ENCODE measurements around the gene WDR7. TPM values are rescaled to one million over a fixed set of nuclear protein-coding genes. Genes with fewer than 3 reads are reported as not detected.

The WDR7 gene
- total and polyA plus RNA-seq, 4 donors = 27.9 to 126 (median 33.8) TPM

DNA sequence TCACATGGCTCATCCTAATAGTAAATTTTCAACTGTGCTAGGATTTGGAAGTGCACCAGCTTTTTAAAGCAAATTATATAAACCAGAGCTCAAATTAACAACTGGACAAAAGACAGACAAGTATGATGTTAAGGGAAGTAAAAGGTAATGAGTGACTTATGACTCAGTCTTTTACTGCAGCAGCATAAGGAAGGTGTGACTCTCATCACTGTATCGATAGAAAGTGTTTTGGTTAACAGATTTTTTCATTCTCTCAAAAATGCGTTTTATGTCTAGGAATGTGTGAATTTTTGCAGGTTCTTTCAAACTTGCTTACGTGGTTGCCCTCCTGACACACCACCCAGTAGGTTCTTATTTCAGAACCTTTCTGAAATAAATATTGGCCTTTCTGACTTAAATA, 251.5 kb downstream of the WDR7 start:
- H3K4me3 ChIP-seq (ENCODE audit: low read depth, low read length) = no peak overlapping the region
- no peaks in the 10 kb centered on the region for H3K27me3 ChIP-seq (ENCODE audit: control insufficient read depth, insufficient read depth, low read length)
- H3K36me3 ChIP-seq (ENCODE audit: control insufficient read depth, insufficient read depth, low read length) = no peaks in the 10 kb centered on the region
- H3K9me3 ChIP-seq (ENCODE audit: control insufficient read depth, insufficient read depth, low read length) = no peaks in the 10 kb centered on the region
- no peak for DNase-seq (ENCODE audit: low read depth in 4 of 6, low spot score in 6 of 6)
- no peak overlapping the region for H3K27ac ChIP-seq (ENCODE audit: low read depth, low read length)
- WGBS (ENCODE audit: insufficient coverage) = no CpG with 5 or more reads among the region's 3 CpGs
- H3K4me1 ChIP-seq (ENCODE audit: control insufficient read depth, insufficient read depth, low read length) = no peaks in the 10 kb centered on the region

DNA sequence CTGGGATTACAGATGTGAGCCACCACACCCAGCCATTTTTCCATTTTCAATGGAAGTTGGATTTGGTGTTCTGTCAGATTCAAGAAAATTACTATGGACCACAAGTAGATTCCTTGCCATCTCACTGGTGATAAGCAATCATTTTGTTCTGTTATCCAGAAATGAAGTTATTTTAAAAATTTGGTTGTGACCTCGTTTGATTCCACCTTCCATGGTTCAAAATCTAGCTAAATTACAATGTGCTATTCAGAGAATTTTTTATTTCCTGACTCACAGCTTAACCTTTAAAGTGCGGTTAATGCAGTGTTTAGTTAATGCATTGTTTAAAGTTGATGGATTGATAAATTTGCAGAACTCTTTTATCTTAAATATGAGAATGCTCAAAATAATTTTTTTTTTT, 252.5 kb downstream of the WDR7 start:
- no peak overlapping the region for H3K27ac ChIP-seq (ENCODE audit: low read depth, low read length)
- no peaks in the 10 kb centered on the region for H3K27me3 ChIP-seq (ENCODE audit: control insufficient read depth, insufficient read depth, low read length)
- DNase-seq (ENCODE audit: low read depth in 4 of 6, low spot score in 6 of 6) = no peak
- no peak overlapping the region for H3K4me3 ChIP-seq (ENCODE audit: low read depth, low read length)
- H3K36me3 ChIP-seq (ENCODE audit: control insufficient read depth, insufficient read depth, low read length) = no peaks in the 10 kb centered on the region
- no peaks in the 10 kb centered on the region for H3K4me1 ChIP-seq (ENCODE audit: control insufficient read depth, insufficient read depth, low read length)
- no peaks in the 10 kb centered on the region for H3K9me3 ChIP-seq (ENCODE audit: control insufficient read depth, insufficient read depth, low read length)
- WGBS (ENCODE audit: insufficient coverage) = no CpG with 5 or more reads among the region's 2 CpGs

DNA sequence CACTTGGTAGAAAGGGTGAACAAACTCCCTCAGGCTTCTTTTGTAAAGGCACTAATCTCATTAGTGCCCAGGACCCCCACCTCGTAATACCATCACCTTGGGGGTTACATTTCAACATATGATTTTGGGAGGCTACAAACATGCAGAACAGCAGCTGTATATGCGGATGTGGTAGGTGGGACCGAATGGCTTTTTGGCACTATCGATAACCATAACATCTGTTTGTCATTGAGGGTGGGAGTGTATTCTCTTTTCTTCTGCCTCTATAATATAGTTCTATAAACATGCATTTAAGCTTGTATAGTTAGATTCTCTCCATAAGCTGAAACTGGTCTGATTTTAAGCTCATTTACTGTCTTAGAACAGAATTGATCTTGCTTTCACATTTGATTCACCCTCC, 256.6 kb downstream of the WDR7 start:
- Histone ChIP-seq H3K27ac (ENCODE audit: low read depth, low read length) (no peak overlapping the region), H3K4me1 (ENCODE audit: control insufficient read depth, insufficient read depth, low read length) (no peaks in the 10 kb centered on the region), H3K36me3 (ENCODE audit: control insufficient read depth, insufficient read depth, low read length) (no peaks in the 10 kb centered on the region), H3K27me3 (ENCODE audit: control insufficient read depth, insufficient read depth, low read length) (no peaks in the 10 kb centered on the region), H3K9me3 (ENCODE audit: control insufficient read depth, insufficient read depth, low read length) (no peaks in the 10 kb centered on the region), H3K4me3 (ENCODE audit: low read depth, low read length) (no peak overlapping the region)
- no CpG with 5 or more reads among the region's 4 CpGs for WGBS (ENCODE audit: insufficient coverage)
- DNase-seq (ENCODE audit: low read depth in 4 of 6, low spot score in 6 of 6) = no peak

DNA sequence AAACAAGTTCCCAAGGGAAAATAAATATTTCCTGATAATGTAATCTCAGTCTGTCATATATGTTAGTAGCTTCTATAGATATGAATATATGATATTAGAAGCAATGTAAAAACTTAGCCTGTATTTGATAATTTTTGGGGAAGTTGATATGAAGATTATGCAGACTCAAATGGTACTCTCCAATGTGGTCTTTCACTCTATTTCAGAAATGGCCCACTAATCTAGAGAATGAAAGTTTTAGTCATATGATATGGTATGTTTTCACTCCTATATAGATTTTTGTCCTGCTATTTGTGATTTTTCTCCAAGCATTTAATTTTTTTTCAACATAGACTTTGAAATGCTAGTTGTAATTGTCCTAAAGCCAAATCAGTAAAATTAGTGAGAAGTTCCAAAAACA, 259.1 kb downstream of the WDR7 start:
- no peaks in the 10 kb centered on the region for H3K9me3 ChIP-seq (ENCODE audit: control insufficient read depth, insufficient read depth, low read length)
- no peaks in the 10 kb centered on the region for H3K27me3 ChIP-seq (ENCODE audit: control insufficient read depth, insufficient read depth, low read length)
- no peak for DNase-seq (ENCODE audit: low read depth in 4 of 6, low spot score in 6 of 6)

DNA sequence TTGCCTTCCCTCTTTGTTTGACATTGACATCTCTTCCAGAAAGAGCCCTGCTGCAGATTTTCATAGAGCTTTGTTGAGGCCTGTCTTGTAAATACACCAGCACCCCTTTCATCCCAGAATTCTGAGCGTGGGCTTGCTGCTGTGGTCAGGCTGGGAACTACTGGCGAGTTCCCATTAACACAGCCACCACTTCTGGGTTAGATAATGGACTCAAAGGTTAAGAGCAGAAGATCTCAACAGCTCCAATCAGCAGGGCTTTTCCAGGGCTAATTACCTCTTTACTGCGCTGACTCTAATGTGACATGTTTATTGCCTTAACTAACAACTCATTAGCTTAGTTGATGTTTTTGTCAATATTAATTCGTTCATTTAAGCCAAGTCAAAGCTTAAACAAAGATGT, 259.8 kb downstream of the WDR7 start:
- Histone ChIP-seq H3K36me3 (ENCODE audit: control insufficient read depth, insufficient read depth, low read length) (no peaks in the 10 kb centered on the region), H3K4me3 (ENCODE audit: low read depth, low read length) (no peak overlapping the region), H3K27me3 (ENCODE audit: control insufficient read depth, insufficient read depth, low read length) (no peaks in the 10 kb centered on the region), H3K27ac (ENCODE audit: low read depth, low read length) (no peak overlapping the region), H3K4me1 (ENCODE audit: control insufficient read depth, insufficient read depth, low read length) (no peaks in the 10 kb centered on the region), H3K9me3 (ENCODE audit: control insufficient read depth, insufficient read depth, low read length) (no peaks in the 10 kb centered on the region)
- no peak for DNase-seq (ENCODE audit: low read depth in 4 of 6, low spot score in 6 of 6)
- no CpG with 5 or more reads among the region's 4 CpGs for WGBS (ENCODE audit: insufficient coverage)

More for the DNA sequence above, 259.1 kb downstream of the WDR7 start:
- Histone ChIP-seq H3K36me3 (ENCODE audit: control insufficient read depth, insufficient read depth, low read length) (no peaks in the 10 kb centered on the region), H3K4me1 (ENCODE audit: control insufficient read depth, insufficient read depth, low read length) (no peaks in the 10 kb centered on the region), H3K27ac (ENCODE audit: low read depth, low read length) (no peak overlapping the region), H3K4me3 (ENCODE audit: low read depth, low read length) (no peak overlapping the region)

DNA sequence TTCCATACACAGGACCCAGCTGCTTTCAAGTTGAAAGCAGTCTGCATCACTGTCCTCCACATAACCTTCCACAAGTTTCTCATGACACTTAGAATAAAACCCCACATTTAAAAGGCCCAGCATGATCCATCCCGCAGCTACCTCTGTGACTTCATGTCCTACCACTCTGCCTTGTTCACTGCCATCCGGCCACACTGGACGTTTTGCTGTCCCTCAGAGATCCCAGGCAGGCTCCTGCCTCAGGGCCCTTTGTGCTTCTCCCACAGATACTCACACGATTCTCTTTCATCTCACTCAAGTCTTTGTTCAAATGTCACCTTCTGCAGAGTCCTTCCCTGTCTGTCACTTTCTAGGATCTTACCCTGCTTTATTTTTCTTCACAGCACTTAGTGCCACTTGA, 262.8 kb downstream of the WDR7 start:
- H3K4me3 ChIP-seq (ENCODE audit: low read depth, low read length) = no peak overlapping the region
- WGBS (ENCODE audit: insufficient coverage) = 48% methylated on average over 4 of the region's 4 CpGs

DNA sequence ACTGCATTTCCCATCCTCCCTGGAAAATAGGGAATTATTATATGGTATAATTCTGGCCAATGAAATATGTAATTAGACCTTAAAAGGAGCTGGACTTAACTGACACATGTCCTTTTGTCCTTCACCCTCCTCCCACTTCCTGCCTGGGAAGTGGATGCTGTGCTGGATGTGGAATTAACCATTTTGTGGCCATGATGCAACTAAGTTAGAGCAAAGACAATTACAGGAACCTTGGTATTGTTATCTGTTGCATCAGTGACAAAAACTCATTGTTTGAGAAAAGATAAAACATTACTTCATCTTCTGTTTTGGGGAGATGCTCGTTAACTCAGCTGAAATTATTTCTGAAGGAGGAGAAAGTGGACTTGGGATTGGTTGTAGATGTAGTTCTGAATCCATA, 268.0 kb downstream of the WDR7 start:
- no CpG with 5 or more reads among the region's 1 CpG for WGBS (ENCODE audit: insufficient coverage)
- no peak for DNase-seq (ENCODE audit: low read depth in 4 of 6, low spot score in 6 of 6)
- no peak overlapping the region for H3K27ac ChIP-seq (ENCODE audit: low read depth, low read length)
- H3K4me3 ChIP-seq (ENCODE audit: low read depth, low read length) = no peak overlapping the region
- H3K9me3 ChIP-seq (ENCODE audit: control insufficient read depth, insufficient read depth, low read length) = no peaks in the 10 kb centered on the region
- no peaks in the 10 kb centered on the region for H3K4me1 ChIP-seq (ENCODE audit: control insufficient read depth, insufficient read depth, low read length)
- no peaks in the 10 kb centered on the region for H3K27me3 ChIP-seq (ENCODE audit: control insufficient read depth, insufficient read depth, low read length)
- no peaks in the 10 kb centered on the region for H3K36me3 ChIP-seq (ENCODE audit: control insufficient read depth, insufficient read depth, low read length)

More for the DNA sequence above, 262.8 kb downstream of the WDR7 start:
- Histone ChIP-seq H3K4me1 (ENCODE audit: control insufficient read depth, insufficient read depth, low read length) (no peaks in the 10 kb centered on the region), H3K27me3 (ENCODE audit: control insufficient read depth, insufficient read depth, low read length) (no peaks in the 10 kb centered on the region), H3K9me3 (ENCODE audit: control insufficient read depth, insufficient read depth, low read length) (no peaks in the 10 kb centered on the region), H3K27ac (ENCODE audit: low read depth, low read length) (no peak overlapping the region), H3K36me3 (ENCODE audit: control insufficient read depth, insufficient read depth, low read length) (no peaks in the 10 kb centered on the region)
- no peak for DNase-seq (ENCODE audit: low read depth in 4 of 6, low spot score in 6 of 6)

DNA sequence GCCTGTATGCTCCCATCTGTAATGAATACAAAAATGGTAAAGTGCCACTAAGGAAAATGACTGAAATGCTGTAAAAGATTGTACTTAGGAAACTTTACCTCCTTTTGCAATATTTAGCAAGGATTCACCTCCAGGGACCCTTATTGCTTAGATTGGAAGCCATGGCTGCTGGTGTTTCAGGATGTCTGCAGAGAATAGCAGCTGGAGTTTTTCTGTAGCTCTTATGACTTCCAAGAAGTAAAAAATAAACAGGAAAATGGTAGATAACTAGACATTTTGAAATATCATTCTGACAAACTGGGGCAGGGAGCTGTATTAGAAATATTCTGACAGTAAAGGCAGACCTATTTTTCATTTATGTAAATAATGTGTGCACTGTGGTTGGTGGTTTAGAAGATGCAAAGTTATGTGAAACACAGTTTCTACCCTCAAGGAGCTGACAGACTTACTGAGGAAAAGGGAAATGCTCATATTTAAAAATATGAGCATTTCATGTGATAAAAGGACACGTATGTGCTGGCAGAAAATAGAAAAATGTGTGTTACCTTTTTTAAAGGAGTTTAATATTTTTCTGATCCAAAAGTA, 270.8 kb downstream of the WDR7 start:
- Histone ChIP-seq H3K4me3 (ENCODE audit: low read depth, low read length) (no peak overlapping the region), H3K27ac (ENCODE audit: low read depth, low read length) (no peak overlapping the region), H3K4me1 (ENCODE audit: control insufficient read depth, insufficient read depth, low read length) (no peaks in the 10 kb centered on the region), H3K9me3 (ENCODE audit: control insufficient read depth, insufficient read depth, low read length) (no peaks in the 10 kb centered on the region), H3K27me3 (ENCODE audit: control insufficient read depth, insufficient read depth, low read length) (no peaks in the 10 kb centered on the region), H3K36me3 (ENCODE audit: control insufficient read depth, insufficient read depth, low read length) (no peaks in the 10 kb centered on the region)
- no CpG with 5 or more reads among the region's 1 CpG for WGBS (ENCODE audit: insufficient coverage)
- no peak for DNase-seq (ENCODE audit: low read depth in 4 of 6, low spot score in 6 of 6)

DNA sequence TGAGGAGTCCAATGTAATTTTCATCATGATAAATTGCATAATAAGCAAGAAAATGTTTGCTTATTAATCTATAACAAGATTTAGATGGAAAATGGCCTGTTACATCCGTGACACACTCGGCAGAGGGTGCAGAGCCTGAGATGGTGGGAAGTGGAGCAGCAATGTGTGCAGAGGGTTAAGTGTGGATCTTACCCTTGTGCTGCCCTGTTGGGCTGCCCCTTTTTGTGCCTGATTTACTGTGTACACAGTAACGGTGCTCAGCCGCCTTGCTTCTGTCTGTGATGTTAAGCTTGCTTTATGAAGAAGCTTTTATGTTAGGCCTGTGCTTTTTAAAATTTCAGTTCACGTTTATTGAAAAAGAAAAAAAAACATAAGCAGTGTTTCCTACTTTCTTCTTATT, 275.6 kb downstream of the WDR7 start:
- WGBS (ENCODE audit: insufficient coverage) = 92% methylated on average over 2 of the region's 5 CpGs
- DNase-seq (ENCODE audit: low read depth in 4 of 6, low spot score in 6 of 6) = peak in 1 of 6 donors; percentile 26
- no peaks in the 10 kb centered on the region for H3K4me1 ChIP-seq (ENCODE audit: control insufficient read depth, insufficient read depth, low read length)

DNA sequence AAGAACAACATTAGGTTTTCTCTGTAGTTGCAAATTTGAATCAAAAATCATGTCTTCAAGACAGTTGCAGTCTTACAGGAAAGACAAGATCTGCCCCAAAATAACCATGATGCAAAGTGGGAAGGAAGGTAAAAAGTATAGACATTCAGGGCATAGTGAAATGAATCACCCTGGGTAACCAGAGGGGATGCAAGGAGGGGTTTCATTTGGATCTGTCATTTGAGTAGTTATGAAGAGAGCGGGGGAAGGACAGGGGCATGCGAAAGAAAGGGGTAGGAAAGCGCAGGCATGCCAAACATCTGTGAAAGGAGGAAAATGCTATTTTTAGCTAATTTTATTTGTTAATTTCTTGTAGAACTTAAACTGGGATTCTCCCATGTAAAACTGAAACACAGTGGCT, 276.6 kb downstream of the WDR7 start:
- no peaks in the 10 kb centered on the region for H3K27me3 ChIP-seq (ENCODE audit: control insufficient read depth, insufficient read depth, low read length)
- no peaks in the 10 kb centered on the region for H3K4me1 ChIP-seq (ENCODE audit: control insufficient read depth, insufficient read depth, low read length)
- WGBS (ENCODE audit: insufficient coverage) = 100% methylated on average over 3 of the region's 3 CpGs
- H3K36me3 ChIP-seq (ENCODE audit: control insufficient read depth, insufficient read depth, low read length) = no peaks in the 10 kb centered on the region
- no peak for DNase-seq (ENCODE audit: low read depth in 4 of 6, low spot score in 6 of 6)
- no peaks in the 10 kb centered on the region for H3K9me3 ChIP-seq (ENCODE audit: control insufficient read depth, insufficient read depth, low read length)
- H3K27ac ChIP-seq (ENCODE audit: low read depth, low read length) = no peak overlapping the region
- H3K4me3 ChIP-seq (ENCODE audit: low read depth, low read length) = no peak overlapping the region

More for the DNA sequence above, 275.6 kb downstream of the WDR7 start:
- H3K9me3 ChIP-seq (ENCODE audit: control insufficient read depth, insufficient read depth, low read length) = no peaks in the 10 kb centered on the region
- no peak overlapping the region for H3K4me3 ChIP-seq (ENCODE audit: low read depth, low read length)
- H3K27me3 ChIP-seq (ENCODE audit: control insufficient read depth, insufficient read depth, low read length) = no peaks in the 10 kb centered on the region
- H3K27ac ChIP-seq (ENCODE audit: low read depth, low read length) = no peak overlapping the region
- no peaks in the 10 kb centered on the region for H3K36me3 ChIP-seq (ENCODE audit: control insufficient read depth, insufficient read depth, low read length)
